H7 (cell line): Measurements from ENCODE around the gene FGGY. TPM values are rescaled to one million over a fixed set of nuclear protein-coding genes. Genes with fewer than 3 reads are reported as not detected.
"Not testable (repeated sequence)": the region's sequence is repeated elsewhere in the genome, so short reads cannot be mapped to it uniquely, and the experiment has no call there.

Source experiments
- DNase-seq: peaks from one replicate; pipeline ENCODE4 v3.0.0; 2012
- H3K27me3 ChIP-seq: 2 replicates; pipeline ENCODE4 v1.6.0; 2011; ENCODE audit warnings: mild to moderate bottlenecking, low read length; ENCODE audit not compliant: control insufficient read depth, insufficient read depth
- H3K36me3 ChIP-seq: replicated peaks from 2 replicates; pipeline ENCODE4 v1.5.1; 2011; ENCODE audit warnings: low read length; ENCODE audit not compliant: control insufficient read depth, insufficient read depth
- H3K4me3 ChIP-seq: 2 replicates; pipeline ENCODE4 v1.5.1; 2011; ENCODE audit warnings: low read depth, mild to moderate bottlenecking, control low read depth, low read length, moderate library complexity; ENCODE audit not compliant: insufficient read depth
- total RNA-seq: library from RNA; depleted of rRNA; stranded (reverse); fragments of >200 nt; shearing (Covaris generic); gene quantifications from 2 replicates; pipeline ENCODE4 v1.2.3, GENCODE V29; 2014

FGGY gene
- total RNA-seq, 1 experiment from 2014 or later: 19.2 TPM

GRCh38 chr1:59520194-59520593 lies 223.3 kb downstream of the FGGY start:
- H3K27me3 ChIP-seq: no peaks in the 10 kb centered on the region
- no peaks in the 10 kb centered on the region for H3K36me3 ChIP-seq
- no peak for DNase-seq
- no peak overlapping the region for H3K4me3 ChIP-seq

GRCh38 chr1:59520827-59521418 lies 224.0 kb downstream of the FGGY start:
- H3K4me3 ChIP-seq: no peak overlapping the region
- no peaks in the 10 kb centered on the region for H3K27me3 ChIP-seq
- DNase-seq: no peak
- H3K36me3 ChIP-seq: no peaks in the 10 kb centered on the region

- H3K4me3 ChIP-seq: no peak overlapping the region
- H3K27me3 ChIP-seq: no peaks in the 10 kb centered on the region
- no peaks in the 10 kb centered on the region for H3K36me3 ChIP-seq
- DNase-seq: no peak
Observed at GRCh38 chr1:59521456-59521855, 224.6 kb downstream of the FGGY start.

- Histone ChIP-seq H3K4me3 (no peak overlapping the region), H3K36me3 (no peaks in the 10 kb centered on the region), H3K27me3 (no peaks in the 10 kb centered on the region)
- DNase-seq: no peak
Observed at GRCh38 chr1:59522925-59523505, 226.1 kb downstream of the FGGY start.

- H3K4me3 ChIP-seq: no peak overlapping the region
- no peaks in the 10 kb centered on the region for H3K36me3 ChIP-seq
- no peak for DNase-seq
- H3K27me3 ChIP-seq: no peaks in the 10 kb centered on the region
Observed at GRCh38 chr1:59523745-59524450, 227.0 kb downstream of the FGGY start.

- Histone ChIP-seq H3K36me3 (no peaks in the 10 kb centered on the region), H3K4me3 (no peak overlapping the region), H3K27me3 (no peaks in the 10 kb centered on the region)
- DNase-seq: no peak
Observed at GRCh38 chr1:59526240-59526639, 229.3 kb downstream of the FGGY start.

- Histone ChIP-seq H3K36me3 (no peaks in the 10 kb centered on the region), H3K27me3 (no peaks in the 10 kb centered on the region), H3K4me3 (no peak overlapping the region)
- DNase-seq: no peak
Observed at GRCh38 chr1:59528471-59528870, 231.6 kb downstream of the FGGY start.

- H3K36me3 ChIP-seq: no peaks in the 10 kb centered on the region
Observed at GRCh38 chr1:59528900-59529299, 232.0 kb downstream of the FGGY start.

GRCh38 chr1:59530119-59530518 lies 233.2 kb downstream of the FGGY start:
- H3K27me3 ChIP-seq: no peaks in the 10 kb centered on the region
- H3K36me3 ChIP-seq: no peaks in the 10 kb centered on the region
- DNase-seq: no peak
- H3K4me3 ChIP-seq: no peak overlapping the region

More at GRCh38 chr1:59528900-59529299, 232.0 kb downstream of the FGGY start:
- no peaks in the 10 kb centered on the region for H3K27me3 ChIP-seq
- H3K4me3 ChIP-seq: no peak overlapping the region
- no peak for DNase-seq

GRCh38 chr1:59532102-59532501 lies 235.2 kb downstream of the FGGY start:
- Histone ChIP-seq H3K4me3 (no peak overlapping the region), H3K36me3 (no peaks in the 10 kb centered on the region), H3K27me3 (no peaks in the 10 kb centered on the region)
- DNase-seq: no peak

GRCh38 chr1:59538476-59538875 lies 241.6 kb downstream of the FGGY start:
- H3K27me3 ChIP-seq, H3K36me3 ChIP-seq, H3K4me3 ChIP-seq, DNase-seq: not testable (repeated sequence)

GRCh38 chr1:59539961-59540681 lies 243.2 kb downstream of the FGGY start:
- H3K27me3 ChIP-seq: no peaks in the 10 kb centered on the region
- DNase-seq: no peak
- no peak overlapping the region for H3K4me3 ChIP-seq
- H3K36me3 ChIP-seq: no peaks in the 10 kb centered on the region

GRCh38 chr1:59541161-59541560 lies 244.3 kb downstream of the FGGY start:
- DNase-seq: no peak
- Histone ChIP-seq H3K4me3 (no peak overlapping the region), H3K36me3 (no peaks in the 10 kb centered on the region), H3K27me3 (no peaks in the 10 kb centered on the region)

- Histone ChIP-seq H3K27me3 (no peaks in the 10 kb centered on the region), H3K36me3 (no peaks in the 10 kb centered on the region), H3K4me3 (no peak overlapping the region)
- DNase-seq: no peak
Observed at GRCh38 chr1:59541891-59542290, 245.0 kb downstream of the FGGY start.

- H3K27me3 ChIP-seq: no peaks in the 10 kb centered on the region
- H3K4me3 ChIP-seq: no peak overlapping the region
- H3K36me3 ChIP-seq: no peaks in the 10 kb centered on the region
- no peak for DNase-seq
Observed at GRCh38 chr1:59543211-59543668, 246.3 kb downstream of the FGGY start.
